ENCODE data around the gene CCR6. TPM values are rescaled to one million over a fixed set of nuclear protein-coding genes. Genes with fewer than 3 reads are reported as not detected.

CCR6 gene
- total and polyA plus RNA-seq, 2 of the 8 experiments (the other 6 are each of a cell fraction or from before 2014, with no cell fraction given), result 0.06 TPM; not detected in 1

- Histone ChIP-seq H3K79me2 (ENCODE audit: control insufficient read depth in 1 of 2, insufficient read depth in 2 of 2, low read length in 2 of 2) (no peaks in the 10 kb centered on the region), H2BK15ac (ENCODE audit: low read length) (no peak overlapping the region), H3K27me3 (replicated peaks in 1 of 4; ENCODE audit: control insufficient read depth in 3 of 4, extremely low read depth in 1 of 4, insufficient read depth in 3 of 4, low read length in 3 of 4) (no peaks in the 10 kb centered on the region), H3K36me3 (ENCODE audit: control insufficient read depth in 2 of 4, insufficient read depth in 4 of 4, low read length in 3 of 4) (no peaks in the 10 kb centered on the region), H3K9ac (replicated peaks in 1 of 4; ENCODE audit: extremely low read depth in 1 of 4, low read depth in 3 of 4, low read length in 3 of 4) (no peak overlapping the region), H3K4me1 (replicated peaks in 1 of 4; ENCODE audit: control insufficient read depth in 3 of 4, insufficient read depth in 4 of 4, low read length in 3 of 4) (peaks cover 0 to 3% (median 1%) of the 10 kb centered on the region in 4 experiments; a peak in 3 of 7 replicates), H4K5ac (ENCODE audit: insufficient read length, low read depth, low read length) (no peak overlapping the region), H3K56ac (replicated peaks; ENCODE audit: insufficient read length, low read depth, low read length) (no peak overlapping the region), H4K20me1 (replicated peaks in 1 of 2; ENCODE audit: control insufficient read depth in 1 of 2, insufficient read depth in 2 of 2, low read length in 2 of 2) (no peaks in the 10 kb centered on the region), H3K23me2 (ENCODE audit: low read depth, low read length) (no peaks in the 10 kb centered on the region), H2AK5ac (ENCODE audit: low read depth, low read length) (no peak overlapping the region), H2AFZ (ENCODE audit: low read length) (no peak overlapping the region), H2BK20ac (ENCODE audit: low read length) (no peak overlapping the region), H3K4me2 (ENCODE audit: insufficient read depth in 1 of 2, low read depth in 2 of 2, low read length in 2 of 2) (no peak overlapping the region), H4K8ac (ENCODE audit: extremely low read depth, insufficient read depth, low read length) (no peak overlapping the region), H3K23ac (ENCODE audit: insufficient read length) (no peak overlapping the region), H3K18ac (ENCODE audit: extremely low read depth, low read length) (no peak overlapping the region), H3K4me3 (ENCODE audit: extremely low read depth in 1 of 4, insufficient read depth in 2 of 4, low read depth in 3 of 4, low read length in 4 of 4) (no peak overlapping the region), H3K79me1 (ENCODE audit: low read depth, low read length) (no peaks in the 10 kb centered on the region), H2BK12ac (ENCODE audit: low read depth, low read length) (no peak overlapping the region), H4K91ac (replicated peaks; ENCODE audit: insufficient read length, low read length) (no peak overlapping the region), H3K9me3 (ENCODE audit: insufficient read depth in 2 of 2, low read depth in 1 of 2, low read length in 1 of 2) (no peaks in the 10 kb centered on the region), H2BK5ac (ENCODE audit: low read depth, low read length) (no peak overlapping the region), H3K27ac (ENCODE audit: low read depth, low read length) (no peak overlapping the region), H2BK120ac (replicated peaks; ENCODE audit: low read depth, low read length) (no peak overlapping the region), H3K14ac (ENCODE audit: insufficient read length) (no peak overlapping the region), H3K4ac (replicated peaks; ENCODE audit: insufficient read length, low read depth, low read length) (no peak overlapping the region)
- WGBS, 2 experiments (ENCODE audit: extremely low coverage in 1 of 2, insufficient coverage in 1 of 2, insufficient read length in 1 of 2, insufficient replicate concordance in 2 of 2, low coverage in 1 of 2, low lambda C conversion rate in 2 of 2, missing lambda C conversion rate in 1 of 2), result 90% methylated on average over 10 of the region's 10 CpGs; no CpG with 5 or more reads in 1 of the 2 experiments
- CTCF ChIA-PET (ENCODE audit: partially characterized antibody), result no interaction called here
- FAIRE-seq, result no peak
- POLR2A ChIA-PET (ENCODE audit: partially characterized antibody), result no interaction called here
- DNase-seq (ENCODE audit: low read depth in 1 of 2, low spot score in 2 of 2), result no peak
- no peak for TF ChIP-seq KDM5A (IDR thresholded peaks at IDR 0.05; ENCODE audit: low read length)
- TF ChIP-seq CBX5 (IDR thresholded peaks at IDR 0.05; ENCODE audit: low read depth, low read length), result no peak
- TF ChIP-seq SIRT6 (IDR thresholded peaks at IDR 0.05; ENCODE audit: low read length), result no peak
- no peak for TF ChIP-seq FOSL1 (IDR thresholded peaks at IDR 0.05; ENCODE audit: insufficient read depth, low read depth, low read length)
- TF ChIP-seq CREB1 (IDR thresholded peaks at IDR 0.05), result no peak
- TF ChIP-seq HDAC6 (IDR thresholded peaks at IDR 0.05; ENCODE audit: low read depth, low read length), result no peak
- TF ChIP-seq BACH1 (IDR thresholded peaks at IDR 0.05; ENCODE audit: low read length), result no peak
Observed at GRCh38 chr6:167100241-167100674, 22.6 kb upstream of the CCR6 start.

Measured in H1 (cell line).